HG03378 (cell line): Measurements from ENCODE around the gene RNF223.
"Not testable (repeated sequence)": the region's sequence is repeated elsewhere in the genome, so short reads cannot be mapped to it uniquely, and the experiment has no call there.

Source experiments
- ATAC-seq: cut with Tn5 transposase; IDR thresholded peaks from one replicate; pipeline ENCODE4 v1.9.1; 2021; ENCODE audit warnings: mild to moderate bottlenecking, moderate library complexity; ENCODE audit not compliant: unreplicated experiment

Gene RNF223

GRCh38 chr1:1074631-1075147 is 583 bp upstream of the RNF223 start:
- ATAC-seq: no peak

- ATAC-seq: no peak
Observed at GRCh38 chr1:1072849-1073742, 1.0 kb downstream of the RNF223 start.

GRCh38 chr1:1072299-1072848 is 1.7 kb downstream of the RNF223 start:
- no peak for ATAC-seq

GRCh38 chr1:1071486-1072298 is 2.4 kb downstream of the RNF223 start:
- no peak for ATAC-seq

GRCh38 chr1:1069711-1070676 is 4.1 kb downstream of the RNF223 start:
- no peak for ATAC-seq

- peak; percentile 55 for ATAC-seq
Observed at GRCh38 chr1:1069056-1069710, 4.9 kb downstream of the RNF223 start.

- no peak for ATAC-seq
Observed at GRCh38 chr1:1068517-1069055, 5.5 kb downstream of the RNF223 start.

- ATAC-seq: no peak
Observed at GRCh38 chr1:1067860-1068516, 6.1 kb downstream of the RNF223 start.

- ATAC-seq: no peak
Observed at GRCh38 chr1:1067284-1067859, 6.7 kb downstream of the RNF223 start.

GRCh38 chr1:1066403-1067283 is 7.5 kb downstream of the RNF223 start:
- ATAC-seq: no peak

GRCh38 chr1:1065940-1066304 is 8.2 kb downstream of the RNF223 start:
- ATAC-seq: not testable (repeated sequence)

- ATAC-seq: no peak
Observed at GRCh38 chr1:1065265-1065939, 8.7 kb downstream of the RNF223 start.

GRCh38 chr1:1063945-1064831 is 9.9 kb downstream of the RNF223 start:
- ATAC-seq: peak; percentile 52

GRCh38 chr1:1063261-1063944 is 10.7 kb downstream of the RNF223 start:
- no peak for ATAC-seq

- ATAC-seq: no peak
Observed at GRCh38 chr1:1062348-1063163, 11.6 kb downstream of the RNF223 start.
